ENCODE results near the gene PLEKHM2. TPM values are rescaled to one million over a fixed set of nuclear protein-coding genes. Genes with fewer than 3 reads are reported as not detected.

PLEKHM2 gene
- 33.9 and 42.8 TPM in 2 replicates for total RNA-seq

GRCh38 chr1:15684042-15684461, at the start of gene PLEKHM2:
Gene PLEKHM2, plus strand, starts transcription at chr1:15684320. Its CDS starts 239 bp downstream, at chr1:15684559.
- DNase-seq (ENCODE audit: low read depth) = no peak
- no peak for TF ChIP-seq CTCF (conservative IDR thresholded peaks at IDR 0.05; ENCODE audit: low read depth, low read length)
- peak within 1 kb of the TSS; percentile 80 for H3K4me3 ChIP-seq (ENCODE audit: low read depth, low read length)

GRCh38 chr1:15636436-15636835, 47.7 kb upstream of the PLEKHM2 start:
- no peak for TF ChIP-seq CTCF (conservative IDR thresholded peaks at IDR 0.05; ENCODE audit: low read depth, low read length)
- no peak overlapping the region for H3K4me3 ChIP-seq (ENCODE audit: low read depth, low read length)
- DNase-seq (ENCODE audit: low read depth) = no peak

GRCh38 chr1:15637826-15638225, 46.3 kb upstream of the PLEKHM2 start:
- TF ChIP-seq CTCF (conservative IDR thresholded peaks at IDR 0.05; ENCODE audit: low read depth, low read length) = no peak
- DNase-seq (ENCODE audit: low read depth) = no peak
- no peak overlapping the region for H3K4me3 ChIP-seq (ENCODE audit: low read depth, low read length)

GRCh38 chr1:15639262-15639661, 44.9 kb upstream of the PLEKHM2 start:
- no peak for DNase-seq (ENCODE audit: low read depth)
- no peak overlapping the region for H3K4me3 ChIP-seq (ENCODE audit: low read depth, low read length)
- TF ChIP-seq CTCF (conservative IDR thresholded peaks at IDR 0.05; ENCODE audit: low read depth, low read length) = no peak

GRCh38 chr1:15639931-15640330, 44.2 kb upstream of the PLEKHM2 start:
- H3K4me3 ChIP-seq (ENCODE audit: low read depth, low read length) = no peak overlapping the region
- DNase-seq (ENCODE audit: low read depth) = no peak
- TF ChIP-seq CTCF (conservative IDR thresholded peaks at IDR 0.05; ENCODE audit: low read depth, low read length) = no peak

- no peak for TF ChIP-seq CTCF (conservative IDR thresholded peaks at IDR 0.05; ENCODE audit: low read depth, low read length)
- no peak for DNase-seq (ENCODE audit: low read depth)
- H3K4me3 ChIP-seq (ENCODE audit: low read depth, low read length) = no peak overlapping the region
Observed at GRCh38 chr1:15640667-15641066, 43.5 kb upstream of the PLEKHM2 start.

- H3K4me3 ChIP-seq (ENCODE audit: low read depth, low read length) = no peak overlapping the region
- DNase-seq (ENCODE audit: low read depth) = no peak
- TF ChIP-seq CTCF (conservative IDR thresholded peaks at IDR 0.05; ENCODE audit: low read depth, low read length) = no peak
Observed at GRCh38 chr1:15649937-15650336, 34.2 kb upstream of the PLEKHM2 start.

Data from epithelial cell of proximal tubule (primary cell).